Ovary (tissue), 3 donors: ENCODE results near the gene KCTD16.

Experiments used
- EP300 ChIP-seq: sonication (generic); formaldehyde crosslinking; IDR thresholded peaks from one replicate; pipeline ENCODE4 v1.6.1; 2017; ENCODE audit warnings: antibody characterized with exemption
- POLR2A ChIP-seq: fragments of 450-650 bp; IDR thresholded peaks from one replicate; pipeline ENCODE4 v1.6.1; 2017; ENCODE audit warnings: antibody characterized with exemption, mild to moderate bottlenecking, moderate library complexity
- TF ChIP-seq, protein P1 (sequence below), 3 donors: fragments of 450-650 bp in 2 of 3; fragments of 200-600 bp in 1 of 3; IDR thresholded peaks; one replicate each; pipeline versions ENCODE4 v1.5.1 to v1.8.0; 2016 to 2022; ENCODE audit warnings: antibody characterized with exemption in 3 of 3, mild to moderate bottlenecking in 1 of 3
- donor health status: DM: no; HTN: no; CAD: no.

DNA sequence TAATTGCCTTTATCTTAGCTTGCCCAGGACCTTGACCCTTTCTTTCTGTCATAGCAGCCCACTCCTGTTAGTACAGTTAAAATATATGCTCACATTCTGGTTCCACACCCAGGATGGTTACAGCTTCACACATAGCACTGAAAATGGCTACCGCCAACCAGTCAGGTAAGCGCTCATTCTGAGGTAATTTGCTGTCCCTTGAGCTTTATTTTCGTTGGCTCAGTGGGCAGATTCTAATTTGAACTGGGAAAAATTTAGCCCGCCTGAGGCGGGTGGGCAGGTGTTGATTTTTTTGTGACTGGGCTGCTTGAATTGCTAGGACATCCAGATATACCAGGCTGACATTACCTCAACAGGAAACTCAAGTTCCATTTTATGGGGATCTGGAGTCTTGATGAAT lies 137.5 kb downstream of the KCTD16 start:
- TF ChIP-seq, protein P1, sequence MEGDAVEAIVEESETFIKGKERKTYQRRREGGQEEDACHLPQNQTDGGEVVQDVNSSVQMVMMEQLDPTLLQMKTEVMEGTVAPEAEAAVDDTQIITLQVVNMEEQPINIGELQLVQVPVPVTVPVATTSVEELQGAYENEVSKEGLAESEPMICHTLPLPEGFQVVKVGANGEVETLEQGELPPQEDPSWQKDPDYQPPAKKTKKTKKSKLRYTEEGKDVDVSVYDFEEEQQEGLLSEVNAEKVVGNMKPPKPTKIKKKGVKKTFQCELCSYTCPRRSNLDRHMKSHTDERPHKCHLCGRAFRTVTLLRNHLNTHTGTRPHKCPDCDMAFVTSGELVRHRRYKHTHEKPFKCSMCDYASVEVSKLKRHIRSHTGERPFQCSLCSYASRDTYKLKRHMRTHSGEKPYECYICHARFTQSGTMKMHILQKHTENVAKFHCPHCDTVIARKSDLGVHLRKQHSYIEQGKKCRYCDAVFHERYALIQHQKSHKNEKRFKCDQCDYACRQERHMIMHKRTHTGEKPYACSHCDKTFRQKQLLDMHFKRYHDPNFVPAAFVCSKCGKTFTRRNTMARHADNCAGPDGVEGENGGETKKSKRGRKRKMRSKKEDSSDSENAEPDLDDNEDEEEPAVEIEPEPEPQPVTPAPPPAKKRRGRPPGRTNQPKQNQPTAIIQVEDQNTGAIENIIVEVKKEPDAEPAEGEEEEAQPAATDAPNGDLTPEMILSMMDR (IDR thresholded peaks at IDR 0.05): no peak
- TF ChIP-seq EP300: no peak
- no peak for TF ChIP-seq POLR2A
